ENCODE results near the gene FAM240A.
A peak's percentile ranks its signal among the peaks of the same experiment; 100 is the strongest.

FAM240A gene

GRCh38 chr3:46624975-46625490 lies 12.7 kb downstream of the FAM240A start:
- DNase-seq (ENCODE audit: low spot score) (no peak), FAIRE-seq (no peak)

DNA sequence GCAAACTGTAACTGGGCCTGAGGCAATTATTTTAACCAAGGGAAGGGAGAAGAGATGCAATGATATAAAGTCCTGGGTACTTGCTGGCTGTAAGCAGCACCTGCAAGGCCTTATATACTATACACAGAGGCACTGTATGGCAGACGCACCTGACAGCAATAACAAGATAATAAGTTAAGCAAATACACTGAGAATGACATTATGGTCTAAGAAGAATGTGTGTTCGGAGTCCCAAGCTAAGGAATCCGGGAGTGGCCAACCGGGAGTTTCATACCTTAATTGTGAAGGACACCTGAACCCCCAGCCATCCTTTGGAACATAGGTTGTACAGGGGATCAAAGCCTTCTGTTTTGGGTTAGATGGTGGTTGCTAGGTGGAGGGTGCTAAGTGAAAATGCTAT lies 13.7 kb downstream of the FAM240A start:
- FAIRE-seq (no peak), DNase-seq (ENCODE audit: low spot score) (no peak)

DNA sequence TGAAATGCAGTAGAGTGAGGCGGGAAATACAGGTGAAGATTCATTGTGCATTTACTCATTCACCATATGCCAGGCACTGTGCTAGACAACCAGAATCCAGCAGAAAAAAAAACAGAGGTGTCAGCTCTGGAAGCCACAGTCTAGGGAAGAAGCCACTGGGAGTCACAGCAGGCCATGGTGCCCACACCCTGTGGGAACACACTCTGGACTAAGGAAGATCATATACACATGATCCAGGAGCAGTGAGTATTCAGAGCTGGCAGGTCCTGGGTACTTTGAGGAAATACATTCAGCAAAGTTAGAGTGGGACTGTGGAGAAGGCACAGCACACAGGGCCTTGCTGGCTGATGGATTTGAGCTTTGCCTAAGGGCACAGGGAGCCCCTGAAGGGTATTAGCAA lies 14.8 kb downstream of the FAM240A start:
- no peak for FAIRE-seq
- DNase-seq (ENCODE audit: low spot score), result no peak

DNA sequence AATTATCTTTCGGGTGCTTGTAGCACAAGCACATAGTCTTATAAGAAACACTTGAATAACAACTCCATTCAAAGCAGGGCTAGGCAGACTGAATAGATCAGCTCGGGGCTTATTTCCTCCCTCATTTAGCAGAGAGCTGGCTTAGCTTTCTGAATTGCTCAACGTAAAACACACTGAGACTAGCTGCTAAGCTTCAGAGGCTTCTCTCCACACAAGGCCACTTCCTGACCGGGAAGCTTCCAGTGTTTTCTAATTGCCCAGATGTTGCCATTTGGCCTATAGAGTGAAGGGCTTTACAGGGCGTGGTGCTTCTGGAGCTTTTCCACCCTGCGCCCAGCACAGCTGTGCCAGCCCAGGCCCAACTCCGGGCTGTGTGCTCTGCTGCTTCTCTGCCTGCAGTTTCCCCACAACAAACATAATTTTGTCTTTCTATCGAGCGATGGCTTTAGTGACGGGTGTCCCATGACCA lies 16.6 kb downstream of the FAM240A start:
- FAIRE-seq, result no peak

DNA sequence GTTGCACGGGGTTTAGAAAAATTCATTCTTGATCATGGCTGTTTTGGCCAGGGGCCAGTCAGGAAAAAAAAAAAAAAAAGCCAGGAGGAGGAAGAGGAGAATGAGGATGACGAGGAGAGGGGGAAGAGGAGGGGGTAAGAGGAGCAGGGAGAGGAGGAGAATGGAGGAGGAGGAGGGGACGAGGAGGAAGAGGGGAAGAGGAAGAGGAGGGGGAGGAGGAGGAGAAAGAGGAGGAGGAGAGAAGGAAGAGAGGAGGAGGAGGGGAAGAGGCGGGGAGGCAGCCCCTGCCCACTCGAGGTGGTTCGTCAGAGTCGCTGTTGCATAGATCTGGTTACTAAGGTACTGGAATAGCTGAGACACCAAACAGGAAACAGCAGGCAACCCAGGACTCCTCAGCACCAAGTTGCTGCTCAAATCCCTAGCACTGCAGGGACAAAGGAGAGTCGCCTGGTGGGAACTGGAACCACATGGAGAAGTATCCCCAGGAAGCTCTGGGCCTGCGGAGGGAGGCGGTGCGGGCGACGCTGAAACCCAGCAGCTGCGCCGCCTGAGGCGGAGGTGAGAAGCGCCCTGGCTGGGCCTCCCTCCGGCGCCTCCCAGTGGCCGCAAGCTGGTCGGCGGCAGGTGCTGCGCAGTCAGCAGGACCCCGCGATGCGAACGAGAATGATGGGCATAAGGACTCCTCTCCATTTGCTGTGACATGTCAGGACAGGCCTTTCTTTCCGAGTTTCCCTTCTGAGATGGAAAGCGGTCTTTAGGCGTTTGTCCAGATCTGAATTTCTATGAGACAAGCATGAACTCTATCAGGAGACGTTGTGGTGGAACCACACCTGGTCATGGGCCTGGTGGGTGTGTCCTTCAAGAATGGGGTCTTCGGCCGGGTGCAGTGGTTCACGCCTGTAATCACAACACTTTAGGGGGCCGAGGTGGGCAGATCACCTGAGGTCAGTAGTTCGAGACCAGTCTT lies 17.5 kb downstream of the FAM240A start:
- FAIRE-seq, result peak; percentile 83
- peak; percentile 94 for DNase-seq (ENCODE audit: low spot score)

More for the DNA sequence above, 16.6 kb downstream of the FAM240A start:
- no peak for DNase-seq (ENCODE audit: low spot score)

- FAIRE-seq, result no peak
- no peak for DNase-seq (ENCODE audit: low spot score)
Observed at GRCh38 chr3:46632792-46633191, 20.5 kb downstream of the FAM240A start.

- DNase-seq (ENCODE audit: low spot score), result no peak
- no peak for FAIRE-seq
Observed at GRCh38 chr3:46634856-46635255, 22.5 kb downstream of the FAM240A start.

GRCh38 chr3:46639221-46639620 lies 26.9 kb downstream of the FAM240A start:
- FAIRE-seq (no peak), DNase-seq (ENCODE audit: low spot score) (no peak)

- DNase-seq (ENCODE audit: low spot score), result no peak
Observed at GRCh38 chr3:46640927-46641326, 28.6 kb downstream of the FAM240A start.

DNA sequence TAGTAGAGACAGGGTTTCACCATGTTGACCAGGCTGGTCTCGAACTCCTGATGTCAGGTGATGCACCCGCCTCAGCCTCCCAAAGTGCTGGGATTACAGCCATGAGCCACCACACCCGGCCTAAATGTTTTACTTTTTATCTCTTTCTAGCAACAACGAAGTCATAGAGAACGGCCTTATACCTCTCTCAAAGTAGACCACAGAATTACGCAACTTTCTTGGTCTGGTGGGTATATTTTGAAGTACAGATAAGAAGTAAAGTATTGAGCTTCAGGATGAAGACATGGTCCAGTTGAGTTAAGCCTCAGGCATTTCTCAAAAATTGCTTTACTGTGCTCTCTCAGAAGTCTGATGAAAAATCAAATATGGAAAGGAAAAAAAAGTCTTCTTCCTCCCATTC lies 30.6 kb downstream of the FAM240A start:
- FAIRE-seq, result no peak

More at GRCh38 chr3:46640927-46641326, 28.6 kb downstream of the FAM240A start:
- no peak for FAIRE-seq

GRCh38 chr3:46643701-46644100 lies 31.4 kb downstream of the FAM240A start:
- no peak for DNase-seq (ENCODE audit: low spot score)
- FAIRE-seq, result no peak

More for the DNA sequence above, 30.6 kb downstream of the FAM240A start:
- no peak for DNase-seq (ENCODE audit: low spot score)

- DNase-seq (ENCODE audit: low spot score) (no peak), FAIRE-seq (no peak)
Observed at GRCh38 chr3:46646700-46647099, 34.4 kb downstream of the FAM240A start.

GRCh38 chr3:46648096-46648495 lies 35.8 kb downstream of the FAM240A start:
- no peak for DNase-seq (ENCODE audit: low spot score)
- no peak for FAIRE-seq

GRCh38 chr3:46649436-46649835 lies 37.1 kb downstream of the FAM240A start:
- FAIRE-seq (no peak), DNase-seq (ENCODE audit: low spot score) (no peak)

DNA sequence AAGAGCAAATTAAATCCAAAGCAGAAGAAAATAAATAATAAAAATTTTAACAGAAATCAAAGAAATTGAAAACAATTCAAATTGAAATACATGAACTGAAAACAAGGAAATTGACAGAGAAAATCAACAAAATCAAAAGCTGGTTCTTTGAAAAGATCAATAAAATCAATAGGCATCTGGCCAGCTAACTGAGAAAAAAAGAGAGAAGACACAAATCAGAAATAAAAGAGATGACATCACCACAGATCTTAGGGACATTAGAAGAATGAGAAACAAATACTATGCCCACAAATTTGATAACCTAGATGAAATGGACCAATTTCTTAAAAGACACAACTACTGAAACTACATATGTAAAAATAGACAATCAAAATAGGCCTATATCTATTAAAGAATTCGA lies 38.8 kb downstream of the FAM240A start:
- no peak for FAIRE-seq
- DNase-seq (ENCODE audit: low spot score), result no peak

- no peak for FAIRE-seq
- no peak for DNase-seq (ENCODE audit: low spot score)
Observed at GRCh38 chr3:46655271-46655670, 42.9 kb downstream of the FAM240A start.

DNA sequence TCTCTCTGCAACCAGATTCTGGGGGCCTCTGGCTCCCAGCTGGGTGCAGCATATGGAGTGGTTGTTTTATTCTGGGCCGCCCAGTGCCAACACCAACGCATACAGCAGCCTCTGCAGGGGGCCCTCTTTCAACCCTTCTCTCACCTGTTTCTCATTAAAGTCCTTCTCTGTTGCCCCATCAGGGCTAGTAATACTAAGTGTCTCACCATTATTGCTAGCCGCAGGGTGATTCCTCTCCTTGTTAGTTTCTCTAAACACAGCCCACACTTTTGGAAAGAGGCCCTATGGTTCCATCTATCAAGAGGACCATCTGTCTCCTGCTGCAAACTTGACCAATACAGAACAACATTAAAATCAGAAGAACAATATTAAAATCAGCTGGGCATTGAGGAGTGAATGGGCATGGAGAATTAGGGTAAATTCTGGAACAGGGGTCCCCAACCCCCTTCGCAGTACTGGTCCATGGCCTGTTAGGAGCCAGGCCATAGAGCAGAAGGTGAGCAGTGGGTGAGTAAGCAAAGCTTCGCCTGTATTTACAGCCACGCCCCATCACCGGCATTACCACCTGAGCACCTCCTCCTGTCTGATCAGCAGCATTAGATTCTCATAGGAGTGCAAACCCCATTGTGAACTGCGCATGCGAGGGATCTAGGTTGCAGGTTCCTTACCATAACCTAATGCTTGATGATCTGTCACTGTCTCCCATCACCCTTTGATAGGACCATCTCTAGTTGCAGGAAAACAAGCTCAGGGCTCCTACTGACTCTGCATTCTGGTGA lies 44.6 kb downstream of the FAM240A start:
- DNase-seq (ENCODE audit: low spot score), result no peak

DNA sequence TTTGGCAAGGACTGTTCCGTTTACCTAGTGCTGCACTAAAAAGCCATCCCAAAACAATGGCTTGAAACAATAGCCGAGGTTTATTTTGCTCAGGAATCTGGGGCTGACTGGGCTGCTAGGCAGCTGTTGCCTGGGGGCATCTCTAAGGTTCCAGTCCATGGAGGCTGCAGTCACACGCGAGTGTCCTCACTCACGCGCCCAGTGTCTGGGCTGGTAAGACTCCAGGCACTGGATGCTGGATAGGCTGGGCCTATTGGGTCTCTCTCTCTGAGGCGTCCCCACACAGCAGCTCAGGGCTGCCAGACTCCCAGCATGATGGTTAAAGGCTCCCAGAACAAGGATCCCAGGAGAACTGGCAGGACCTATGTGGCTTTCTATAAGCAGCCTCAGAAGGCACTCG lies 47.0 kb downstream of the FAM240A start:
- DNase-seq (ENCODE audit: low spot score) (no peak), FAIRE-seq (no peak)

More for the DNA sequence above, 44.6 kb downstream of the FAM240A start:
- no peak for FAIRE-seq

DNA sequence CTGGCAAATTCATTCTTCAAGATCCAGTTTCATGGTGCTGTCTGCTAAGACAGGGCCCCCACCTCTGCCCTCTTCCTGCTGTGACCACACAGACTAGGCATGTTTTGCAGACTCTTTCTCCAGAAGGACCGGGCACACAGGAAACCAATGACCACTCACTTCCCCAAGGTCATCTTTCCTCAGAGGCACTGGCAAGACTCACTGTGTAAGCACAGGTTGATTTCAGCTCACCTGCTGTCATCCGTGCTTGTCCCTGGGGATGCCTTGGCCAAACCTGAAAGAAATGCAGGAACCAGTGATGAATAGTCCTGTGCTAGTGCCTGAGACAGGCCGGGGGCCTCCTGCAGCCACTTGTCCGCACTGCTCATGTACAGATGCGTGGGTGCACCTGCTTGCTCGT lies 47.7 kb downstream of the FAM240A start:
- DNase-seq (ENCODE audit: low spot score) (no peak), FAIRE-seq (no peak)

DNA sequence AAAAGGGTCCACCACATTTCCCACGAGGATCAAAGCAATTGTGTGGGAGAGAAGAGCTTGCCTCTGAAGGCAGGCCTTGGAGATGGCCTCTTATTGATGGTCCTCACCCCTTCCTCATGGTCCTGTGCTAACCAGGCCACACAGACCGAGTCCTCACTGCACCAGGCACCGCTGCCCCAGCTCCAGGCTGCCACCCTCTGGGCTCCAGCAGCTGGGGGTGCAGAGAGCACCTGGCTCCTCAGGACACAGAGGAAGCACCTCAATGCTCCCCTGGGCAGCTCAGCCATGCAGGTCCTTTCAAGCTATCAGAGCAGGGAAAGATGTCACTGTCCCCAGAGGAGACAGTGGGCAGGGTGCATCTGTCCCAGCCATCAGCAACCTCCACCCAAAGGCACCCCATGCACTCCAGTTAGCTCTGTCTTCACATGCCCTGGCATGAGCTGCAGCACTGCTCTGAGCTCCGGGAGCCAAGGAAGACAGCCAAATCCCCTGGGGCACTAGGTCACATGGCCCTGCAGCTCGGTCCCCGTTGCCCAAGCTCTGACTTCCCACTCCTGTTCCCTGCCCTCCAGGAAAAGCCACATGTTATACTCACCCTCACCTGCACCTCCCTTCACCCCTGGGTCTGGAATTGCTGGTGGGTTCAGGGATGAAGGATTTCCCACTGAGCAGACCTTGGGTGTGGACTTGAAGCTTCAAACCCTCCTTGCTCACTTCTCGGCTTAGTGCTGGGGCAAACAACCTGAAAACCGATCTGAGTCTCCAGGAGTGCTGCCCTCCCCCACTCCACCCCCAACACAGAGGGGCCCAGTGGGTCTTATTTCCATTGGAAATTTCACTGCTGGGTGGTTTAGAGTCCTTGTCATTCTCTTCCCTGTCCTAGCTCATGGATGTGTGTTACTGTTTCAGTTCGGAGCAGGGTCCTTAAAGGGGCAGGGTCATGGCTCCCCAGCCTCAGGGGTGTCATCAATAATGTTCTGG lies 48.5 kb downstream of the FAM240A start:
- DNase-seq (ENCODE audit: low spot score) (no peak), FAIRE-seq (no peak)
